Measurements from ENCODE around the gene KIF3C. TPM values are rescaled to one million over a fixed set of nuclear protein-coding genes. Genes with fewer than 3 reads are reported as not detected.

KIF3C gene
- total RNA-seq, 6 donors from 2014 or later: 2.4 to 15.7 (median 4.4) TPM

- Histone ChIP-seq H3K4me3 (no peak overlapping the region), H3K4me1 (no peaks in the 10 kb centered on the region), H3K27me3 (no peaks in the 10 kb centered on the region), H3K36me3 (no peaks in the 10 kb centered on the region), H3K9me3 (no peaks in the 10 kb centered on the region), H3K27ac (no peak overlapping the region)
- WGBS, 2 donors: 88 to 97% methylated on average over 4 to 6 of the region's 6 CpGs
- ATAC-seq (ENCODE audit: low FRiP score in 2 of 2): peak in 1 of 2 donors; percentile 15
- DNase-seq: no peak
- no peak for TF ChIP-seq EP300 (IDR thresholded peaks at IDR 0.05)
- no peak for TF ChIP-seq POLR2AphosphoS5 (IDR thresholded peaks at IDR 0.05)
- no peak for TF ChIP-seq CTCF (IDR thresholded peaks at IDR 0.05)
- no peak for TF ChIP-seq POLR2A (IDR thresholded peaks at IDR 0.05)
Measured at GRCh38 chr2:25938345-25938744, 44.0 kb downstream of the KIF3C start.

- ATAC-seq (ENCODE audit: low FRiP score in 2 of 2) (no peak), DNase-seq (peak in 1 of 2 donors; percentile 24)
- H3K27ac ChIP-seq: no peak overlapping the region
- no peak for TF ChIP-seq CTCF (IDR thresholded peaks at IDR 0.05)
- no peak for TF ChIP-seq POLR2A (IDR thresholded peaks at IDR 0.05)
- TF ChIP-seq EP300 (IDR thresholded peaks at IDR 0.05): no peak
- no peak for TF ChIP-seq POLR2AphosphoS5 (IDR thresholded peaks at IDR 0.05)
- H3K27me3 ChIP-seq: no peaks in the 10 kb centered on the region
- no peaks in the 10 kb centered on the region for H3K9me3 ChIP-seq
- WGBS, 2 donors: 92 to 93% methylated on average over 7 of the region's 7 CpGs
- H3K36me3 ChIP-seq: no peaks in the 10 kb centered on the region
- no peaks in the 10 kb centered on the region for H3K4me1 ChIP-seq
- H3K4me3 ChIP-seq: no peak overlapping the region
Measured at GRCh38 chr2:25936889-25937545, 45.3 kb downstream of the KIF3C start.

- no peak overlapping the region for H3K27ac ChIP-seq
- no peaks in the 10 kb centered on the region for H3K9me3 ChIP-seq
- WGBS, 2 donors: 89 to 96% methylated on average over 2 of the region's 2 CpGs
- TF ChIP-seq POLR2AphosphoS5 (IDR thresholded peaks at IDR 0.05) (no peak), EP300 (IDR thresholded peaks at IDR 0.05) (no peak), POLR2A (IDR thresholded peaks at IDR 0.05) (no peak), CTCF (IDR thresholded peaks at IDR 0.05) (no peak)
- no peaks in the 10 kb centered on the region for H3K27me3 ChIP-seq
- H3K4me1 ChIP-seq: no peaks in the 10 kb centered on the region
- H3K36me3 ChIP-seq: no peaks in the 10 kb centered on the region
- no peak for DNase-seq
- no peak for ATAC-seq (ENCODE audit: low FRiP score in 2 of 2)
- H3K4me3 ChIP-seq: no peak overlapping the region
Measured at GRCh38 chr2:25933622-25934021, 48.7 kb downstream of the KIF3C start.

- no peak for TF ChIP-seq POLR2AphosphoS5 (IDR thresholded peaks at IDR 0.05)
- no peak for TF ChIP-seq CTCF (IDR thresholded peaks at IDR 0.05)
- TF ChIP-seq EP300 (IDR thresholded peaks at IDR 0.05): no peak
- TF ChIP-seq POLR2A (IDR thresholded peaks at IDR 0.05): no peak
- Histone ChIP-seq H3K4me1 (no peaks in the 10 kb centered on the region), H3K36me3 (peaks cover 0 to 4% (median 0%) of the 10 kb centered on the region in 4 donors), H3K27ac (no peak overlapping the region), H3K27me3 (no peaks in the 10 kb centered on the region), H3K4me3 (no peak overlapping the region), H3K9me3 (no peaks in the 10 kb centered on the region)
- WGBS, 2 donors: 87 to 94% methylated on average over 14 of the region's 14 CpGs
- ATAC-seq (ENCODE audit: low FRiP score in 2 of 2) (no peak), DNase-seq (no peak)
Measured at GRCh38 chr2:25929789-25930473, 52.4 kb downstream of the KIF3C start.
